RWPE1 (cell line): ENCODE results near the gene TMEM243.
"Not testable (repeated sequence)": the region's sequence is repeated elsewhere in the genome, so short reads cannot be mapped to it uniquely, and the experiment has no call there.

Source experiments
- CTCF ChIA-PET: fragments of 350-600 bp; sonication (Branson Sonifier 250); formaldehyde crosslinking; extraction: SDS; loops from one replicate; lab custom pipeline; 2021; lab: Yijun Ruan, JAX
- POLR2A ChIA-PET: fragments of 400-600 bp; formaldehyde crosslinking; extraction: SDS; loops from one replicate; lab custom pipeline; 2020; ENCODE audit warnings: antibody characterized with exemption; ENCODE audit not compliant: low non-redundant PET; lab: Yijun Ruan, JAX
- DNase-seq: peaks from one replicate; pipeline ENCODE4 v3.0.0; 2012; ENCODE audit warnings: low spot score
- H3K27ac ChIP-seq: fragments of 450-650 bp; 2 replicates; pipeline ENCODE4 v1.5.1; 2017
- TF ChIP-seq, protein P1 (sequence below): fragments of 450-650 bp; conservative IDR thresholded peaks from 2 replicates; pipeline ENCODE4 v1.5.1; 2017; ENCODE audit warnings: low read depth, mild to moderate bottlenecking

TMEM243 gene

DNA sequence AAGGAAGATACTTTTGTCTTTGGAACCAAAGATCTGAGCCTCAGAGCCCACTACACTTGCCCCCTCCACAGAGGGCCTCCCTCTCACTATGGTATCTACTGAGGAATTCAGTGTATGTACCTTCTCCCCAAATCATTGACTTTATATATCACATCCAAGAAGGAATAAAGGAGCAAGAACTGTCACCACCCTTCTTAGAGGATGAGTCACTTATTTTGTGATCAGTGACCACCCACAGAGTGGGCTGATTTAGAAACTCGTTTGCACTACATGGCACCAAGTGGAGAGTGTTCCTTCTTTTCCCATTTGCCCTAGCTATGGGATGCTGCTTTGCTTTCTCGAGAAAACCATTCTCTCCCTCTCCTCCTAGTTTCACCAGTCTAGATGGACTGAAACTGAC lies 5.7 kb downstream of the TMEM243 start:
- DNase-seq: no peak
- CTCF ChIA-PET: no interaction called here
- TF ChIP-seq, protein P1, sequence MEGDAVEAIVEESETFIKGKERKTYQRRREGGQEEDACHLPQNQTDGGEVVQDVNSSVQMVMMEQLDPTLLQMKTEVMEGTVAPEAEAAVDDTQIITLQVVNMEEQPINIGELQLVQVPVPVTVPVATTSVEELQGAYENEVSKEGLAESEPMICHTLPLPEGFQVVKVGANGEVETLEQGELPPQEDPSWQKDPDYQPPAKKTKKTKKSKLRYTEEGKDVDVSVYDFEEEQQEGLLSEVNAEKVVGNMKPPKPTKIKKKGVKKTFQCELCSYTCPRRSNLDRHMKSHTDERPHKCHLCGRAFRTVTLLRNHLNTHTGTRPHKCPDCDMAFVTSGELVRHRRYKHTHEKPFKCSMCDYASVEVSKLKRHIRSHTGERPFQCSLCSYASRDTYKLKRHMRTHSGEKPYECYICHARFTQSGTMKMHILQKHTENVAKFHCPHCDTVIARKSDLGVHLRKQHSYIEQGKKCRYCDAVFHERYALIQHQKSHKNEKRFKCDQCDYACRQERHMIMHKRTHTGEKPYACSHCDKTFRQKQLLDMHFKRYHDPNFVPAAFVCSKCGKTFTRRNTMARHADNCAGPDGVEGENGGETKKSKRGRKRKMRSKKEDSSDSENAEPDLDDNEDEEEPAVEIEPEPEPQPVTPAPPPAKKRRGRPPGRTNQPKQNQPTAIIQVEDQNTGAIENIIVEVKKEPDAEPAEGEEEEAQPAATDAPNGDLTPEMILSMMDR: no peak
- POLR2A ChIA-PET: no interaction called here
- no peak overlapping the region for H3K27ac ChIP-seq

DNA sequence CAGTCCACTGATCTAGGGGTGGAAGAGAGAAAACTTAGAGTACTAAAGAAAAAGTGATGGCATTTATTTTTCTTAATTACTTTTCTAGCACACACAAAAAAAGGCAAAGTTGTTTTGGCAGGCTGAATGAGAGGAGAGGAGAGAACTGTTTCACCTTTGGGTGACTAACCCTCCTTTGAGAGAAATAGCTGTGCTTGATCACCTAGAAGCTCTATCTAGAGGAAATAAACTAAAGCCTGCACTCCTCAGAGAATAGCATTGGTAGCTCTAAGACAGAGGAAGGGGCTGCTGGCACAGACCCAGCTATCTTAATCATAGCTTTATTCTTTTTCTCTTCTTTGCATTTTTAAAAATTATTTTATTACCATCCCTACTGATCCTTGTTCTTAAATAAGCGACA lies 6.3 kb downstream of the TMEM243 start:
- no peak for DNase-seq
- ChIA-PET CTCF (no interaction called here), POLR2A (no interaction called here)
- TF ChIP-seq, protein P1: no peak
- no peak overlapping the region for H3K27ac ChIP-seq

DNA sequence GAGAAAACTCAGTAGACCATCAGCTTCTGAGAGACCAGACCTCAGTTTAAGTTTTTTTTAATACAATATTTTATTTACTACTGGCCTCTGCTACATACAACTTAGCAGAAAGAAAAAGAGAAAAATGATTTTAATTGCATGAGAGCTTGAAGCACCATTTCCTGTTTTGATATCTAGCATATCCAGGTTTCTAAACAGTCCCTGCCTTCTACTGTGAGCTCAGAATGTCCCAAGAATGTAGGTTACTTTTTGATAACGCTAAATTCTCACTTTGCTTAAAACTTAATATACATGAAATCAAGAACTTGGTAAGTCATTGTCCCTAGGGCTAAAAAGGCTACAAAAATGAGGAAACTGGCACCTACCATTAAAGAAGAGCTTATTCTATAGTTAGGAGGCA lies 7.0 kb downstream of the TMEM243 start:
- ChIA-PET POLR2A (no interaction called here), CTCF (no interaction called here)
- TF ChIP-seq, protein P1: no peak
- H3K27ac ChIP-seq: no peak overlapping the region
- DNase-seq: no peak

DNA sequence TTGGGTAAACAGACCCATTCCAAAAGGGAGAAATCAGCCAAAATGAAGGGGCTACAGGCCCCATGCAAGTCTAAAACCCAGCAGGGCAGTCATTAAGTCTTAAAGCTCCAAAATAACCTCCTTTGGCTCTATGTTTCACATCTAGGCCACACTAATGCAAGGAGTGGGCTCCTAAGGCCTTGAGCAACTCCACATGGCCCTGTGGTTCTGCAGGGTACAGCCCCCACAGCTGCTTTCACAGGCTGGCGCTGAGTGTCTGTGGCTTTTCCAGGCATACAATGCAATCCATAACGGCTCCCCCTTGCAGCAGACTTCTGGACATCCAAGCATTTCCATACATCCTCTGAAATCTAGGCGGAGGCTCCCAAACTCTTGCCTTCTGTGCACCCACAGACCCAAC lies 9.0 kb downstream of the TMEM243 start:
- TF ChIP-seq, protein P1: no peak
- DNase-seq: no peak
- POLR2A ChIA-PET: no interaction called here
- H3K27ac ChIP-seq: no peak overlapping the region
- CTCF ChIA-PET: no interaction called here

DNA sequence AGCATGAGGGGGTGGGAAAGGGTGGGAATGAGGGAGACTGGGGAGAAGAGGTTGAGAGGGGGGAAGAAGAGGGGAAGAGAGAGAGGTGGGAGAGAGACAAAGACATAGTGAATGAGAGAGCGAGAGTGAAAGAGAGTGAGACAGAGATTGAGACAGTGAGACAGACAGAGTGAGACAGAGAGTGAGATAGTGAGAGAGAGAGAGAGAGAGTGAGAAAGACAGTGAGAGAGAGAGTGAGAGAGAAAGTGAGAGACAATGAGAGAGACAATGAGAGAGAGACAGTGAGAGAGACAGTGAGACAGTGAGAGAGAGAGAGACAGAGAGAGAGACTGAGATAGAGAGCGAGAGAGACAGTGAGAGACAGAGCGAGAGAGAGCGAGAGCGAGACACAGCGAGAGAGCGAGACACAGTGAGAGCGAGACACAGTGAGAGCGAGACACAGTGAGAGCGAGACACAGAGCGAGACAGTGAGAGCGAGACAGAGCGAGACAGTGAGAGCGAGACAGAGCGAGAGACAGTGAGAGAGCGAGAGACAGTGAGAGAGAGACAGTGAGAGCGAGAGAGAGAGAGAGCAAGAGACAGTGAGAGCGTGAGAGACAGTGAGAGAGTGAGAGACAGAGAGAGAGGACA lies 10.1 kb downstream of the TMEM243 start:
- TF ChIP-seq, protein P1: no peak
- POLR2A ChIA-PET: no interaction called here
- no peak overlapping the region for H3K27ac ChIP-seq
- no peak for DNase-seq
- CTCF ChIA-PET: no interaction called here

DNA sequence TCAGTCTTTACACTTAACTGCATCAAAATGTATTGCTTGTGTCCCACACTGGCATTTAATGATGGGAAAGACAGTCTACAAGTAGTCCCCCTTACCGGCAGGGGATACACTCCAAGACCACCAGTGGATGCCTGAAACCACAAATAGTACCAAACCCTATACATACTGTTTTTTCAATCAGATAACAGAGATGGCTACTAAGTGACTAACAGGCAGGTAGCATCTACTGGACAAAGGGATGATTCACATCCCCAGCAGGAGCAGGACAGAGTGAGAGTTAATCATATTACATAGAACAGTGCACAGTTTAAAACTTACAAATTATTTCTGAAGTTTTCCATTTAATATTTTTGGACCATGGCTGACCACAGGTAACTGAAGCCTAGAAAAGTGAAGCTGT lies 13.2 kb downstream of the TMEM243 start:
- H3K27ac ChIP-seq: no peak overlapping the region
- POLR2A ChIA-PET: no interaction called here
- no peak for DNase-seq
- CTCF ChIA-PET: no interaction called here
- TF ChIP-seq, protein P1: no peak

DNA sequence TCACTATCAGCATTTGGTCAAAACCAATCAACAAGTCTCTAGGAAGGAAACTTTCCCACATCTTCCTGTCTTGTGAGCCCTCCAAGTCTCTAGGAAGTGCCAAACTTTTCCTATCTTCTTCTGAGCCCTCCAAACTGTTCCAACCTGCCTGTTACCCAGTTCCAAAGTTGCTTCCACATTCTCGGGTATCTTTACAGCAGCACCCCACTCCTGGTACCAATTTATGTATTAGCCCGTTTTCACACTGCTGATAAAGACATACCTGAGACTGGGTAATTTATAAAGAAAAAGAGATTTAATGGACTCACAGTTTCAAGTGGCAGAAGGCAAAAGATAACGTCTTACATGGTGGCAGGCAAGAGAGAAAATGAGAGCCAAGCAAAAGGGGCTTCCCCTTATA lies 13.8 kb downstream of the TMEM243 start:
- POLR2A ChIA-PET, DNase-seq, CTCF ChIA-PET, H3K27ac ChIP-seq: not testable (repeated sequence)
